Activated CD8-positive, alpha-beta T cell treated with anti-CD3 and anti-CD28 coated beads for 36 hours (primary cell): Measurements from ENCODE around the gene CABP2. TPM values are rescaled to one million over a fixed set of nuclear protein-coding genes. Genes with fewer than 3 reads are reported as not detected.
"Not testable (repeated sequence)": the region's sequence is repeated elsewhere in the genome, so short reads cannot be mapped to it uniquely, and the experiment has no call there.

Experiments used
- ATAC-seq: fragments of 200-7000 bp; cut with Tn5 transposase; one replicate; pipeline ENCODE4 v1.10.0; 2021; ENCODE audit warnings: mild to moderate bottlenecking, moderate library complexity
- CTCF ChIA-PET: fragments of 350-600 bp; sonication (Branson Sonifier 250); formaldehyde crosslinking; loops from one replicate; lab custom pipeline; 2021; ENCODE audit warnings: antibody characterized with exemption; lab: Charles Lee
- POLR2A ChIA-PET: fragments of 350-600 bp; sonication (Branson Sonifier 250); formaldehyde crosslinking; loops from one replicate; lab custom pipeline; 2021; ENCODE audit warnings: antibody characterized with exemption; lab: Charles Lee
- DNase-seq: peaks from one replicate; pipeline ENCODE4 v3.0.0-alpha.2; 2020
- H3K27ac Mint-ChIP-seq: one replicate; pipeline ENCODE4 v1.8.0; 2021; ENCODE audit warnings: mild to moderate bottlenecking, mixed read lengths
- H3K27me3 Mint-ChIP-seq: one replicate; pipeline ENCODE4 v1.8.0; 2021; ENCODE audit warnings: mixed read lengths
- H3K36me3 Mint-ChIP-seq: one replicate; pipeline ENCODE4 v1.8.0; 2021; ENCODE audit warnings: low read depth, mixed read lengths
- H3K4me1 Mint-ChIP-seq: one replicate; pipeline ENCODE4 v1.8.0; 2021; ENCODE audit warnings: low read depth, mixed read lengths
- H3K4me3 Mint-ChIP-seq: one replicate; pipeline ENCODE4 v1.8.0; 2021; ENCODE audit warnings: mild to moderate bottlenecking, moderate library complexity, mixed read lengths
- H3K9me3 Mint-ChIP-seq: one replicate; pipeline ENCODE4 v1.8.0; 2021; ENCODE audit warnings: mixed read lengths
- CTCF ChIP-seq: fragments of 200-600 bp; IDR thresholded peaks from one replicate; pipeline ENCODE4 v1.8.0; 2022; ENCODE audit warnings: antibody characterized with exemption, mild to moderate bottlenecking
- intact Hi-C: fragments of 100-400 bp; cut with micrococcal nuclease; formaldehyde crosslinking; loops from one replicate; pipeline ENCODE4 v1.10.0; 2022
- total RNA-seq, 2 experiments: library from RNA; stranded (reverse); gene quantifications; one replicate each; pipeline ENCODE4 v1.2.3, GENCODE V29; 2021

The CABP2 gene
- total RNA-seq, 2 experiments from 2014 or later, result not detected

GRCh38 chr11:67483831-67484665 is 39.2 kb downstream of the CABP2 start:
- intact Hi-C loops, result loop anchor here (1.0 to 10.0 kb wide), 3 partner anchors 22 to 79 kb away; partner anchors contain the start of genes PPP1CA, PTPRCAP and TBC1D10C
- Mint-ChIP-seq H3K9me3 (no peaks in the 10 kb centered on the region), H3K27ac (peak overlapping the region; percentile 97), H3K27me3 (no peaks in the 10 kb centered on the region), H3K36me3 (peaks cover 46% of the 10 kb centered on the region), H3K4me1 (peaks cover 41% of the 10 kb centered on the region), H3K4me3 (peak overlapping the region; percentile 79)
- CTCF ChIA-PET, result interaction anchor here (1.0 to 2.1 kb wide), 3 partner anchors 12 to 80 kb away, joined by 3 to 6 read pairs (median 5); partner anchors contain the start of gene TBC1D10C
- POLR2A ChIA-PET, result interaction anchor here (0.5 to 10.7 kb wide), 26 partner anchors 9 to 212 kb away, joined by 3 to 108 read pairs (median 5); partner anchors contain the start of genes CDK2AP2, CORO1B, GSTP1 and PITPNM1
- peak; percentile 81 for DNase-seq
- ATAC-seq, result peak; percentile 18
- TF ChIP-seq CTCF, result no peak

GRCh38 chr11:67482827-67483798 is 40.1 kb downstream of the CABP2 start, which contains the start of gene AIP:
Gene AIP, plus strand, starts transcription at chr11:67483026. Its CDS starts 133 bp downstream, at chr11:67483159.
- peak within 1 kb of the TSS; percentile 79 for H3K4me3 Mint-ChIP-seq
- DNase-seq (peak; percentile 99), ATAC-seq (peak; percentile 68)
- H3K36me3 Mint-ChIP-seq, result peaks cover 38% of the 10 kb centered on the region
- ChIA-PET CTCF (interaction anchor here (0.7 to 2.1 kb wide), 6 partner anchors 11 to 132 kb away, joined by 3 to 6 read pairs (median 3); partner anchors contain the start of gene PTPRCAP), POLR2A (interaction anchor here (0.6 to 10.7 kb wide), 16 partner anchors 12 to 205 kb away, joined by 3 to 108 read pairs (median 5); partner anchors contain the start of genes CDK2AP2, PITPNM1, PTPRCAP and TMEM134)
- H3K27me3 Mint-ChIP-seq, result no peaks in the 10 kb centered on the region
- H3K9me3 Mint-ChIP-seq, result no peaks in the 10 kb centered on the region
- intact Hi-C loops, result loop anchor here (5.0 to 10.0 kb wide), 2 partner anchors 46 to 78 kb away; partner anchors contain the start of genes PPP1CA, PTPRCAP and TBC1D10C
- H3K27ac Mint-ChIP-seq, result peak within 1 kb of the TSS; percentile 97
- no peak for TF ChIP-seq CTCF
- H3K4me1 Mint-ChIP-seq, result peaks cover 31% of the 10 kb centered on the region

GRCh38 chr11:67482275-67482826 is 40.9 kb downstream of the CABP2 start:
- intact Hi-C loops, result loop anchor here (5.0 to 10.0 kb wide), 2 partner anchors 45 to 78 kb away; partner anchors contain the start of genes PPP1CA, PTPRCAP and TBC1D10C
- DNase-seq (no peak), ATAC-seq (no peak)
- peaks cover 24% of the 10 kb centered on the region for H3K4me1 Mint-ChIP-seq
- no peaks in the 10 kb centered on the region for H3K27me3 Mint-ChIP-seq
- ChIA-PET CTCF (interaction anchor here (0.7 to 2.1 kb wide), 6 partner anchors 10 to 131 kb away, joined by 3 to 6 read pairs (median 3); partner anchors contain the start of genes PTPRCAP and TMEM134), POLR2A (interaction anchor here (0.6 to 8.0 kb wide), 10 partner anchors 13 to 82 kb away, joined by 3 to 81 read pairs (median 5); partner anchors contain the start of genes CDK2AP2, PTPRCAP and TMEM134)
- no peaks in the 10 kb centered on the region for H3K9me3 Mint-ChIP-seq
- H3K36me3 Mint-ChIP-seq, result peaks cover 30% of the 10 kb centered on the region
- peak overlapping the region; percentile 97 for H3K27ac Mint-ChIP-seq
- H3K4me3 Mint-ChIP-seq, result peak overlapping the region; percentile 79
- no peak for TF ChIP-seq CTCF

DNA sequence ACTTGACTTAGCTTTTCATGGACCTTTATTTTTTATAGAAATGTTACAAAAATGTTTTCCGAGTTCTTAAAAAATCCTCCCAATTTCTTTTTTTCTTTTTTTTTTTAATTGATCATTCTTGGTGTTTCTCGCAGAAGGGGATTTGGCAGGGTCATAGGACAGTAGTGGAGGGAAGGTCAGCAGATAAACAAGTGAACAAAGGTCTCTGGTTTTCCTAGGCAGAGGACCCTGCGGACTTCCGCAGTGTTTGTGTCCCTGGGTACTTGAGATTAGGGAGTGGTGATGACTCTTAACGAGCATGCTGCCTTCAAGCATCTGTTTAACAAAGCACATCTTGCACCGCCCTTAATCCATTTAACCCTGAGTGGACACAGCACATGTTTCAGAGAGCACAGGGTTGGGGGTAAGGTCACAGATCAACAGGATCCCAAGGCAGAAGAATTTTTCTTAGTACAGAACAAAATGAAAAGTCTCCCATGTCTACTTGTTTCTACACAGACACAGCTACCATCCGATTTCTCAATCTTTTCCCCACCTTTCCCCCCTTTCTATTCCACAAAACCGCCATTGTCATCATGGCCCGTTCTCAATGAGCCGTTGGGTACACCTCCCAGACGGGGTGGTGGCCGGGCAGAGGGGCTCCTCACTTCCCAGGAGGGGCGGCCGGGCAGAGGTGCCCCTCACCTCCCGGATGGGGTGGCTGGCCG is 45.7 kb downstream of the CABP2 start:
- intact Hi-C loops, H3K9me3 Mint-ChIP-seq, H3K27me3 Mint-ChIP-seq, DNase-seq, ATAC-seq, H3K27ac Mint-ChIP-seq, H3K4me1 Mint-ChIP-seq, H3K4me3 Mint-ChIP-seq, H3K36me3 Mint-ChIP-seq: not testable (repeated sequence)
- CTCF ChIA-PET, result interaction anchor here (1.1 kb wide), 1 partner anchor 95 kb away, joined by 3 read pairs; no protein-coding TSS in a partner anchor
- POLR2A ChIA-PET, result interaction anchor here (1.1 kb wide), 1 partner anchor 13 kb away, joined by 3 read pairs; no protein-coding TSS in a partner anchor

DNA sequence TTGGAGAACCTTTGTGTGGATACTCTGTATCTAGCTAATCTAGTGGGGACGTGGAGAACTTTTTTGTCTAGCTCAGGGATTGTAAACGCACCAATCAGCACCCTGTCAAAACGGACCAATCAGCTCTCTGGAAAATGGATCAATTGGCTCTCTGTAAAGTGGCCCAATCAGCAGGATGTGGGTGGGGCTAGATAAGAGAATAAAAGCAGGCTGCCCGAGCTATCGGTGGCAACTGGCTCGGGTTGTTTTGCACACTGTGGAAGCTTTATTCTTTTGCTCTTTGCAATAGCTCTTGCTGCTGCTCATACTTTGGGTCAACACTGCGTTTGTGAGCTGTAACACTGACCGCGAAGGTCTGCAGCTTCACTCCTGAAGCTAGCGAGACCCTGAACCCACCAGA is 46.6 kb downstream of the CABP2 start:
- ChIA-PET CTCF (interaction anchor here (1.1 kb wide), 1 partner anchor 95 kb away, joined by 3 read pairs; no protein-coding TSS in a partner anchor), POLR2A (interaction anchor here (1.1 to 1.5 kb wide), 2 partner anchors 9 to 12 kb away, joined by 3 read pairs; no protein-coding TSS in a partner anchor)
- H3K27me3 Mint-ChIP-seq, H3K4me3 Mint-ChIP-seq, H3K27ac Mint-ChIP-seq, H3K36me3 Mint-ChIP-seq, ATAC-seq, DNase-seq, H3K4me1 Mint-ChIP-seq, intact Hi-C loops, H3K9me3 Mint-ChIP-seq: not testable (repeated sequence)
